ENCODE measurements around the gene MYH6.

MYH6 gene

GRCh38 chr14:23356662-23357061 is 51.4 kb downstream of the MYH6 start:
- Histone ChIP-seq H3K27me3 (replicated peaks) (no peaks in the 10 kb centered on the region), H3K4me3 (ENCODE audit: low read depth, low read length) (no peak overlapping the region), H3K36me3 (replicated peaks) (no peaks in the 10 kb centered on the region), H3K27ac (no peak overlapping the region)
- DNase-seq: no peak
- no peak for TF ChIP-seq CTCF (IDR thresholded peaks at IDR 0.05; ENCODE audit: low read depth, low read length, missing control alignments)
- in situ Hi-C loops (cut with HindIII; ENCODE audit: low pct_ligation_motif_present, low sequenced_read_pairs): no loop called here

- TF ChIP-seq CTCF (IDR thresholded peaks at IDR 0.05; ENCODE audit: low read depth, low read length, missing control alignments): no peak
- DNase-seq: no peak
- Histone ChIP-seq H3K27ac (no peak overlapping the region), H3K27me3 (replicated peaks) (no peaks in the 10 kb centered on the region), H3K4me3 (ENCODE audit: low read depth, low read length) (no peak overlapping the region), H3K36me3 (replicated peaks) (no peaks in the 10 kb centered on the region)
- in situ Hi-C loops (cut with HindIII; ENCODE audit: low pct_ligation_motif_present, low sequenced_read_pairs): no loop called here
These were observed 52.1 kb downstream of the MYH6 start for GRCh38 chr14:23355871-23356435.

- Histone ChIP-seq H3K4me3 (ENCODE audit: low read depth, low read length) (no peak overlapping the region), H3K27ac (no peak overlapping the region), H3K36me3 (replicated peaks) (no peaks in the 10 kb centered on the region), H3K27me3 (replicated peaks) (no peaks in the 10 kb centered on the region)
- in situ Hi-C loops (cut with HindIII; ENCODE audit: low pct_ligation_motif_present, low sequenced_read_pairs): no loop called here
- TF ChIP-seq CTCF (IDR thresholded peaks at IDR 0.05; ENCODE audit: low read depth, low read length, missing control alignments): no peak
- no peak for DNase-seq
These were observed 53.1 kb downstream of the MYH6 start for GRCh38 chr14:23354990-23355389.

GRCh38 chr14:23353433-23353780 is 54.7 kb downstream of the MYH6 start:
- no peak overlapping the region for H3K4me3 ChIP-seq (ENCODE audit: low read depth, low read length)
- no peak for TF ChIP-seq CTCF (IDR thresholded peaks at IDR 0.05; ENCODE audit: low read depth, low read length, missing control alignments)
- DNase-seq: no peak
- no peaks in the 10 kb centered on the region for H3K36me3 ChIP-seq (replicated peaks)
- no peak overlapping the region for H3K27ac ChIP-seq
- in situ Hi-C loops (cut with HindIII; ENCODE audit: low pct_ligation_motif_present, low sequenced_read_pairs): no loop called here
- no peaks in the 10 kb centered on the region for H3K27me3 ChIP-seq (replicated peaks)

GRCh38 chr14:23352506-23353432 is 55.3 kb downstream of the MYH6 start, which contains the start of gene SLC22A17:
TSS of gene SLC22A17 (minus strand) at chr14:23352887.
- DNase-seq: peak; percentile 85
- Histone ChIP-seq H3K36me3 (replicated peaks) (no peaks in the 10 kb centered on the region), H3K27me3 (replicated peaks) (no peaks in the 10 kb centered on the region), H3K4me3 (ENCODE audit: low read depth, low read length) (peak within 1 kb of the TSS; percentile 72), H3K27ac (no peak within 1 kb of the TSS)
- peak; percentile 37 for TF ChIP-seq CTCF (IDR thresholded peaks at IDR 0.05; ENCODE audit: low read depth, low read length, missing control alignments)
- in situ Hi-C loops (cut with HindIII; ENCODE audit: low pct_ligation_motif_present, low sequenced_read_pairs): no loop called here
